Ishikawa (cell line): Measurements from ENCODE around the gene TRAPPC5.

Source experiments
- CEBPB ChIP-seq: IDR thresholded peaks from 2 replicates; pipeline ENCODE4 v1.6.1; 2012
- CREB1 ChIP-seq: IDR thresholded peaks from 2 replicates; pipeline ENCODE4 v1.6.1; 2012; ENCODE audit warnings: low read depth
- EGR1 ChIP-seq: IDR thresholded peaks from 2 replicates; pipeline ENCODE4 v1.6.1; 2012
- EP300 ChIP-seq: IDR thresholded peaks from 2 replicates; pipeline ENCODE4 v1.6.1; 2012; ENCODE audit warnings: borderline replicate concordance
- FOXM1 ChIP-seq: IDR thresholded peaks from 2 replicates; pipeline ENCODE4 v1.6.1; 2012; ENCODE audit warnings: low read depth, borderline replicate concordance
- MAX ChIP-seq: IDR thresholded peaks from 2 replicates; pipeline ENCODE4 v1.6.1; 2012
- NFIC ChIP-seq: IDR thresholded peaks from 2 replicates; pipeline ENCODE4 v1.6.1; 2012
- RAD21 ChIP-seq: IDR thresholded peaks from 2 replicates; pipeline ENCODE4 v1.6.1; 2012; ENCODE audit warnings: low read depth
- REST ChIP-seq: IDR thresholded peaks from 2 replicates; pipeline ENCODE4 v1.6.1; 2012; ENCODE audit warnings: low read depth, mild to moderate bottlenecking
- TAF1 ChIP-seq: IDR thresholded peaks from 2 replicates; pipeline ENCODE4 v1.6.1; 2012; ENCODE audit warnings: low read depth, mild to moderate bottlenecking
- TCF12 ChIP-seq: IDR thresholded peaks from 2 replicates; pipeline ENCODE4 v1.6.1; 2012; ENCODE audit warnings: low read depth
- TEAD4 ChIP-seq: IDR thresholded peaks from 2 replicates; pipeline ENCODE4 v1.6.1; 2012
- USF1 ChIP-seq: IDR thresholded peaks from 2 replicates; pipeline ENCODE4 v1.6.1; 2012
- YY1 ChIP-seq: IDR thresholded peaks from 2 replicates; pipeline ENCODE4 v1.6.1; 2012; ENCODE audit warnings: low read depth
- ZBTB7A ChIP-seq: IDR thresholded peaks from 2 replicates; pipeline ENCODE4 v1.6.1; 2012; ENCODE audit warnings: low read depth

TRAPPC5 gene

GRCh38 chr19:7645163-7645562, 35.5 kb upstream of the TRAPPC5 start:
- TF ChIP-seq RAD21 (no peak), TCF12 (no peak), MAX (no peak), CREB1 (no peak), CEBPB (no peak), TEAD4 (no peak), ZBTB7A (no peak), FOXM1 (no peak), EP300 (no peak), YY1 (no peak), USF1 (no peak)

GRCh38 chr19:7645656-7646425, 34.8 kb upstream of the TRAPPC5 start:
- TF ChIP-seq TCF12 (no peak), ZBTB7A (no peak)

DNA sequence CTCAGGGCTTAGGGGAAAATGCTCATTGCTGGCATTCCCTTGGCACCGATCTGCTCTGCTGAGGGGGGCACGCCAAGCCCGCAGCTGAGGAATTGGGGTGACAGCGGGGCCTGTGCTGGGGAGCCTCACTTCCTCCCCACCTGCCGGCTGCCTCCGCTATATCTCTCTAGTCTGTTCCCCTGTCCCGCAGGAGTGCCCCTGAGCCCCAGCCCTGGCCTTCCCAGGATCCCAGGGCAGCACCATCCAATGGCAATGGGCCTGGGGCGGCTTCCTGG, 34.3 kb upstream of the TRAPPC5 start:
- TF ChIP-seq USF1 (no peak), FOXM1 (no peak), REST (no peak), TCF12 (no peak)

GRCh38 chr19:7647156-7647555, 33.5 kb upstream of the TRAPPC5 start:
- TF ChIP-seq FOXM1 (no peak), USF1 (no peak), RAD21 (no peak), EP300 (no peak), TCF12 (no peak), EGR1 (no peak), CEBPB (no peak), NFIC (no peak), ZBTB7A (no peak), TAF1 (no peak), MAX (no peak), REST (no peak), CREB1 (no peak), YY1 (no peak), TEAD4 (no peak)

- TF ChIP-seq USF1 (no peak), TCF12 (no peak), ZBTB7A (no peak), NFIC (no peak), YY1 (no peak), RAD21 (no peak), CREB1 (no peak), FOXM1 (no peak), CEBPB (no peak)
Observed at GRCh38 chr19:7648265-7649014, 32.2 kb upstream of the TRAPPC5 start.
